Left ventricle myocardium superior (tissue), 1 donor: ENCODE measurements around the gene RIN3. TPM values are rescaled to one million over a fixed set of nuclear protein-coding genes. Genes with fewer than 3 reads are reported as not detected.
"Not testable (repeated sequence)": the region's sequence is repeated elsewhere in the genome, so short reads cannot be mapped to it uniquely, and the experiment has no call there.

Experiments used
- ATAC-seq: fragments of 200-7000 bp; cut with Tn5 transposase; one replicate; pipeline ENCODE4 v1.9.1; 2020; ENCODE audit warnings: mild to moderate bottlenecking, moderate library complexity
- DNase-seq: peaks from one replicate; pipeline ENCODE4 v3.0.0-alpha.2; 2020
- intact Hi-C: fragments of 100-400 bp; cut with micrococcal nuclease; formaldehyde crosslinking; loops from one replicate; pipeline ENCODE4 v1.11.0; 2022
- total RNA-seq: library from RNA; stranded (reverse); fragmentation: NEBNext Ultra II Directional; extraction: Animal tissue kit (Norgen Biotek cat#: 25700); gene quantifications from one replicate; pipeline ENCODE4 v1.2.1, GENCODE V29; 2021
- donor health status: DM: no; HTN: yes; CAD: no; lungs with severe emphysema.

RIN3 gene
- total RNA-seq, 1 donor from 2014 or later: 14.7 TPM

GRCh38 chr14:92524602-92525185 is 11.1 kb downstream of the RIN3 start:
- no peak for DNase-seq
- no peak for ATAC-seq
- intact Hi-C loops: no loop called here

- intact Hi-C loops: no loop called here
- ATAC-seq: peak; percentile 31
- DNase-seq: no peak
Measured at GRCh38 chr14:92525322-92526095, 11.9 kb downstream of the RIN3 start.

GRCh38 chr14:92527721-92528120 is 14.1 kb downstream of the RIN3 start:
- intact Hi-C loops: no loop called here
- DNase-seq (no peak), ATAC-seq (no peak)

GRCh38 chr14:92528486-92529100 is 15.0 kb downstream of the RIN3 start:
- ATAC-seq: no peak
- DNase-seq: no peak

GRCh38 chr14:92529903-92530302 is 16.3 kb downstream of the RIN3 start:
- ATAC-seq: no peak
- intact Hi-C loops: no loop called here
- DNase-seq: no peak

More at GRCh38 chr14:92528486-92529100, 15.0 kb downstream of the RIN3 start:
- intact Hi-C loops: no loop called here

- intact Hi-C loops: no loop called here
- DNase-seq (no peak), ATAC-seq (peak; percentile 17)
Measured at GRCh38 chr14:92531106-92531873, 17.7 kb downstream of the RIN3 start.

GRCh38 chr14:92532490-92533163 is 19.0 kb downstream of the RIN3 start:
- DNase-seq (no peak), ATAC-seq (no peak)
- intact Hi-C loops: no loop called here

- ATAC-seq: no peak
- intact Hi-C loops: no loop called here
- DNase-seq: no peak
Measured at GRCh38 chr14:92534932-92535643, 21.5 kb downstream of the RIN3 start.

- intact Hi-C loops, ATAC-seq, DNase-seq: not testable (repeated sequence)
Measured at GRCh38 chr14:92536231-92536630, 22.6 kb downstream of the RIN3 start.

- DNase-seq: no peak
- ATAC-seq: no peak
- intact Hi-C loops: no loop called here
Measured at GRCh38 chr14:92538412-92538985, 24.9 kb downstream of the RIN3 start.

GRCh38 chr14:92539419-92539818 is 25.8 kb downstream of the RIN3 start:
- intact Hi-C loops: no loop called here
- no peak for DNase-seq
- no peak for ATAC-seq

- DNase-seq: peak; percentile 51
- ATAC-seq: peak; percentile 51
- intact Hi-C loops: no loop called here
Measured at GRCh38 chr14:92539875-92540274, 26.3 kb downstream of the RIN3 start.

- ATAC-seq (peak; percentile 94), DNase-seq (peak; percentile 93)
- intact Hi-C loops: no loop called here
Measured at GRCh38 chr14:92540472-92541048, 27.0 kb downstream of the RIN3 start.

GRCh38 chr14:92542766-92543554 is 29.4 kb downstream of the RIN3 start:
- DNase-seq (no peak), ATAC-seq (no peak)
- intact Hi-C loops: no loop called here

GRCh38 chr14:92544051-92544720 is 30.6 kb downstream of the RIN3 start:
- intact Hi-C loops: no loop called here
- DNase-seq (no peak), ATAC-seq (no peak)

GRCh38 chr14:92546347-92547053 is 32.9 kb downstream of the RIN3 start:
- peak; percentile 23 for ATAC-seq
- intact Hi-C loops: no loop called here
- no peak for DNase-seq
